ENCODE measurements around the gene ZNF70.

DNA sequence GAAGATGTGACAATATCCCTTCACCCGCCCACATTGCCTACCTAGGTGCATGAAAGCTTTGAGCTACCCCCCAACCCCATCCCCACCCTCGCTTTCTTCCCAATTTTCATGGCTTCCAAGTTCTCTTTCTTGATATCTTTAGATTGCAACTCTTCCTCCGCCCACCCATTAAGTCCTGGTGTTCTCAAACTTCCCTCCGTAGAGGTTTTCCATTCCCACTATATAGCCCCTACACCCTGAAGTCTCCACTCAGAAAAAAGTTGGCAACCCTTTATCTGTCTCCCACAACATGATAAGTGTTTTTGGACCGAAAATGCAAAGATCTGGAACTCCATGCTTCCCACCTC is 572 bp downstream of the ZNF70 start:
- TF ChIP-seq CTCF (IDR thresholded peaks at IDR 0.05) (no peak), POLR2A (IDR thresholded peaks at IDR 0.05) (no peak)

Measured in adrenal gland (tissue), 5 donors.